Calu3 (cell line): Measurements from ENCODE around the gene DLX3. TPM values are rescaled to one million over a fixed set of nuclear protein-coding genes. Genes with fewer than 3 reads are reported as not detected.

Experiments
- BruUV-seq: library from RNA; stranded (reverse); fragments of 400-500 nt; replicated peaks from 2 replicates; lab custom pipeline; 2021; lab: Mats Ljungman, UMichigan
- CTCF ChIA-PET: fragments of 300-600 bp; sonication (Branson Sonifier 250); formaldehyde crosslinking; loops from one replicate; lab custom pipeline; 2022; ENCODE audit warnings: antibody characterized with exemption; lab: Charles Lee
- DNase-seq: peaks from one replicate; pipeline ENCODE4 v3.0.0; 2022
- H3K27ac Mint-ChIP-seq: one replicate; pipeline ENCODE4 v1.8.0; 2022; ENCODE audit warnings: mixed read lengths; ENCODE audit not compliant: unreplicated experiment
- H3K27me3 Mint-ChIP-seq: one replicate; pipeline ENCODE4 v1.8.0; 2022; ENCODE audit warnings: mixed read lengths; ENCODE audit not compliant: unreplicated experiment
- H3K36me3 Mint-ChIP-seq: one replicate; pipeline ENCODE4 v1.8.0; 2022; ENCODE audit warnings: mild to moderate bottlenecking, moderate library complexity, mixed read lengths; ENCODE audit not compliant: insufficient read depth, unreplicated experiment
- H3K4me1 Mint-ChIP-seq: one replicate; pipeline ENCODE4 v1.8.0; 2022; ENCODE audit warnings: mild to moderate bottlenecking, low read depth, mixed read lengths; ENCODE audit not compliant: unreplicated experiment
- H3K4me3 Mint-ChIP-seq: one replicate; pipeline ENCODE4 v1.8.0; 2022; ENCODE audit warnings: mild to moderate bottlenecking, low read depth, moderate library complexity, mixed read lengths; ENCODE audit not compliant: unreplicated experiment
- H3K9me3 Mint-ChIP-seq: one replicate; pipeline ENCODE4 v1.8.0; 2022; ENCODE audit warnings: low read depth, mixed read lengths; ENCODE audit not compliant: unreplicated experiment
- CTCF ChIP-seq: fragments of 200-600 bp; IDR thresholded peaks from one replicate; pipeline ENCODE4 v1.8.0; 2022; ENCODE audit warnings: antibody characterized with exemption; ENCODE audit not compliant: unreplicated experiment
- intact Hi-C: fragments of 100-400 bp; cut with micrococcal nuclease; formaldehyde crosslinking; loops from one replicate; pipeline ENCODE4 v1.10.0; 2022; ENCODE audit not compliant: unreplicated experiment
- total RNA-seq: library from RNA; stranded (reverse); gene quantifications from 2 replicates; pipeline ENCODE4 v1.2.3, GENCODE V29; 2022

Gene DLX3
- total RNA-seq, 1 experiment from 2014 or later = not detected

- no TSS peak for BruUV-seq
These were observed 31.1 kb upstream of the DLX3 start for GRCh38 chr17:50026046-50026675.

GRCh38 chr17:50024808-50025207 is 29.8 kb upstream of the DLX3 start:
- H3K9me3 Mint-ChIP-seq = no peaks in the 10 kb centered on the region
- intact Hi-C loops = no loop called here
- no peak overlapping the region for H3K4me3 Mint-ChIP-seq
- no peak for DNase-seq
- no peak overlapping the region for H3K27ac Mint-ChIP-seq
- H3K4me1 Mint-ChIP-seq = peaks cover 42% of the 10 kb centered on the region
- CTCF ChIA-PET = interaction anchor here (3.7 to 5.7 kb wide), 3 partner anchors 31 to 68 kb away, joined by 31 to 142 read pairs (median 34); partner anchors contain the start of gene ITGA3
- no peaks in the 10 kb centered on the region for H3K27me3 Mint-ChIP-seq
- no TSS peak for BruUV-seq
- no peak for TF ChIP-seq CTCF
- H3K36me3 Mint-ChIP-seq = peaks cover 34% of the 10 kb centered on the region

More at GRCh38 chr17:50026046-50026675, 31.1 kb upstream of the DLX3 start:
- CTCF ChIA-PET = interaction anchor here (0.6 to 5.7 kb wide), 15 partner anchors 9 to 135 kb away, joined by 3 to 142 read pairs (median 5); partner anchors contain the start of genes DLX3 and ITGA3
- intact Hi-C loops = no loop called here
- H3K4me3 Mint-ChIP-seq = peak overlapping the region; percentile 68
- H3K9me3 Mint-ChIP-seq = no peaks in the 10 kb centered on the region
- H3K36me3 Mint-ChIP-seq = peaks cover 34% of the 10 kb centered on the region
- H3K27ac Mint-ChIP-seq = peak overlapping the region; percentile 85
- no peaks in the 10 kb centered on the region for H3K27me3 Mint-ChIP-seq
- no peak for DNase-seq
- no peak for TF ChIP-seq CTCF
- peaks cover 42% of the 10 kb centered on the region for H3K4me1 Mint-ChIP-seq

- CTCF ChIA-PET = no interaction called here
- Mint-ChIP-seq H3K9me3 (no peaks in the 10 kb centered on the region), H3K27me3 (no peaks in the 10 kb centered on the region), H3K4me3 (no peak overlapping the region), H3K27ac (no peak overlapping the region), H3K4me1 (peaks cover 32% of the 10 kb centered on the region), H3K36me3 (peaks cover 26% of the 10 kb centered on the region)
- no peak for TF ChIP-seq CTCF
- intact Hi-C loops = no loop called here
- no TSS peak for BruUV-seq
- no peak for DNase-seq
These were observed 28.5 kb upstream of the DLX3 start for GRCh38 chr17:50023520-50023919.

GRCh38 chr17:50022463-50023130 is 27.6 kb upstream of the DLX3 start:
- Mint-ChIP-seq H3K4me3 (no peak overlapping the region), H3K27ac (no peak overlapping the region), H3K36me3 (peaks cover 17% of the 10 kb centered on the region), H3K27me3 (no peaks in the 10 kb centered on the region), H3K4me1 (peaks cover 23% of the 10 kb centered on the region), H3K9me3 (no peaks in the 10 kb centered on the region)
- intact Hi-C loops = no loop called here
- no TSS peak for BruUV-seq
- CTCF ChIA-PET = interaction anchor here (0.6 kb wide), 2 partner anchors 34 to 207 kb away, joined by 3 to 4 read pairs; no protein-coding TSS in a partner anchor
- no peak for DNase-seq
- TF ChIP-seq CTCF = no peak
